Measurements from ENCODE around the gene RABL6.
"Not testable (repeated sequence)": the region's sequence is repeated elsewhere in the genome, so short reads cannot be mapped to it uniquely, and the experiment has no call there.

RABL6 gene

DNA sequence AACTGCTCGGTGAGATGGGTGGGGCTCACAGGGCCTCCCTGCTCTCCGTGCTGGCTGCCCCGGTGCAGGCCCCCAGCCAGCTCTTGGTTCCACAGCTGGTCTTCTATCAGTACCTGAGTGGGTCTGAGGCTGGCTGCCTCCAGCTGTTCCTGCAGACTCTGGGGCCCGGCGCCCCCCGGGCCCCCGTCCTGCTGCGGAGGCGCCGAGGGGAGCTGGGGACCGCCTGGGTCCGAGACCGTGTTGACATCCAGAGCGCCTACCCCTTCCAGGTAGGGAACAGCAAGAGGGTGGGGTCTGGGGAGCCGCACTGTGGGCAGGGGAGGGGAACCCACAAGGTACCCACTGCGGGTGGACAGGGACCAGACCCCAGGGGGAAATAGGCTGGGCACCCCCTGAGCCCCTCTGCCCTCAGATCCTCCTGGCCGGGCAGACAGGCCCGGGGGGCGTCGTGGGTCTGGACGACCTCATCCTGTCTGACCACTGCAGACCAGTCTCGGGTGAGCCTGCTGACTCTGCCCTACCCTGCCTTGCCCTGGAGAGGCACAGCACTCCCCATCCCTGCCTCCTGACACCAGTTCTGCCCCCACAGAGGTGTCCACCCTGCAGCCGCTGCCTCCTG lies 47.2 kb downstream of the RABL6 start:
- DNase-seq (ENCODE audit: insufficient read length, low spot score) (no peak), FAIRE-seq (no peak)

GRCh38 chr9:136855461-136856078 lies 47.8 kb downstream of the RABL6 start:
- no peak for FAIRE-seq

DNA sequence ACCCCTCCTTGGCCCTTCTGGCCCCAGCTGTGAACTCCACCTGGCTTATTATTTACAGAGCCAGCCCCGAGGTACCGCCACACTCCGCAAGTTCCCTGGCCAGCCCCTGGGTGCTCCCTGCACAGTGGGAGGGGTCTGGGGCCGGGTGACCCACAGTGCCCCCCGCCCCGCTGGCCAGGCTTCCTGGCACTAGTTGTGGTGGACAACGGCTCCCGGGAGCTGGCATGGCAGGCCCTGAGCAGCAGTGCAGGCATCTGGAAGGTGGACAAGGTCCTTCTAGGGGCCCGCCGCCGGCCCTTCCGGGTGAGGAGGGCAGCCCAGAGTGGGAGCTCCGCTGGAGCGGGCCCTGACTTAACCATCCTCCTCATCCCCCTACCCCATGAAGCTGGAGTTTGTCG lies 48.3 kb downstream of the RABL6 start:
- no peak for FAIRE-seq
- no peak for DNase-seq (ENCODE audit: insufficient read length, low spot score)

More at GRCh38 chr9:136855461-136856078, 47.8 kb downstream of the RABL6 start:
- DNase-seq (ENCODE audit: insufficient read length, low spot score): no peak

- DNase-seq (ENCODE audit: insufficient read length, low spot score) (no peak), FAIRE-seq (no peak)
Measured at GRCh38 chr9:136856541-136857141, 48.9 kb downstream of the RABL6 start.

- DNase-seq (ENCODE audit: insufficient read length, low spot score): no peak
- FAIRE-seq: no peak
Measured at GRCh38 chr9:136857166-136857565, 49.4 kb downstream of the RABL6 start.

DNA sequence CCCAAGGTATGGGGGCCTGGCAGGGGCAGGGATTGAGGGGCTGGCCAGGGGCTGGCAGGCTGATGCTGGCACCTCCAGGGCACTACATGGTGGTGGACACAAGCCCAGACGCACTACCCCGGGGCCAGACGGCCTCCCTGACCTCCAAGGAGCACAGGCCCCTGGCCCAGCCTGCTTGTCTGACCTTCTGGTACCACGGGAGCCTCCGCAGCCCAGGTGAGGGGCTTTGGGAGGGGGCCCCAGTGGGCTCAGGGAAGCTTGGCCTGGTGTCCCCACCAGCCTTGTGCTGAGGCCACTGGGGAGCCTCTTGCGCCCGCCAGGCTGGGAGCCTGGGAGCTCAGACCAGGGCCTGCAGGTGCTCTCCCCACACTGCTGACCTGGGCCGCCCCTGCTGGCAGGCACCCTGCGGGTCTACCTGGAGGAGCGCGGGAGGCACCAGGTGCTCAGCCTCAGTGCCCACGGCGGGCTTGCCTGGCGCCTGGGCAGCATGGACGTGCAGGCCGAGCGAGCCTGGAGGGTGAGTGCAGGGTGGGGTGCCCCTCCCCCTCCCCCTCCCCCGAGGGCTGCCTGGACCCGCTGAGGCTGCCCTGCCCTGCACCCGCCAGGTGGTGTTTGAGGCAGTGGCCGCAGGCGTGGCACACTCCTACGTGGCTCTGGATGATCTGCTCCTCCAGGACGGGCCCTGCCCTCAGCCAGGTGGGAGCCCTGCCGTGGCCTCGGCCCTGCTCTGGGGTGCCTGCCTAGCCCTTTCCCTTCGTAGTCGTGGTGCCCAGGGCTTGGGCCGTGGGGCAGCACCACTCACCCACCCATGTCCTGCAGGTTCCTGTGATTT lies 50.0 kb downstream of the RABL6 start:
- no peak for FAIRE-seq

GRCh38 chr9:136858452-136858843 lies 50.7 kb downstream of the RABL6 start:
- DNase-seq (ENCODE audit: insufficient read length, low spot score) (no peak), FAIRE-seq (no peak)

More for the DNA sequence above, 50.0 kb downstream of the RABL6 start:
- no peak for DNase-seq (ENCODE audit: insufficient read length, low spot score)

GRCh38 chr9:136858844-136859757 lies 51.4 kb downstream of the RABL6 start:
- no peak for FAIRE-seq
- DNase-seq (ENCODE audit: insufficient read length, low spot score): no peak

DNA sequence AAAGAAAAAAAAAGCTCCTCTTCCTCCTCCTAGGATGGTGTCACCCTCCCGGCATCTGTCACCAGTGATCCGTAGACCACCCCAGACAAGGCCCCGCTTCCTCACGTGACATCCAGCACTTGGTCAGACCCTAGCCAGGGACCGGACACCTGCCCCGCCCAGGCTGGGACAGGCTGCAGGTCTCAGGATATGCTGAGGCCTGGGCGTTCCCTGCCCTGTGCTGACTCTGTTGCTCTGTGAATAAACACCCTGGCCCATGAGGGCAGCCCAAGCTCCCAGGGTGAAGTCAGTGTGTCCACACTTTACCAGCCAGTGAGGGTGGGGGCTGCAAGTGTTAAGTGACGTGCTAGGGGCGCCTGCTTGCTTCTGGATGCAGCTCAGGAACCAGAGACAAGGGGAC lies 52.8 kb downstream of the RABL6 start:
- DNase-seq (ENCODE audit: insufficient read length, low spot score) (no peak), FAIRE-seq (no peak)

DNA sequence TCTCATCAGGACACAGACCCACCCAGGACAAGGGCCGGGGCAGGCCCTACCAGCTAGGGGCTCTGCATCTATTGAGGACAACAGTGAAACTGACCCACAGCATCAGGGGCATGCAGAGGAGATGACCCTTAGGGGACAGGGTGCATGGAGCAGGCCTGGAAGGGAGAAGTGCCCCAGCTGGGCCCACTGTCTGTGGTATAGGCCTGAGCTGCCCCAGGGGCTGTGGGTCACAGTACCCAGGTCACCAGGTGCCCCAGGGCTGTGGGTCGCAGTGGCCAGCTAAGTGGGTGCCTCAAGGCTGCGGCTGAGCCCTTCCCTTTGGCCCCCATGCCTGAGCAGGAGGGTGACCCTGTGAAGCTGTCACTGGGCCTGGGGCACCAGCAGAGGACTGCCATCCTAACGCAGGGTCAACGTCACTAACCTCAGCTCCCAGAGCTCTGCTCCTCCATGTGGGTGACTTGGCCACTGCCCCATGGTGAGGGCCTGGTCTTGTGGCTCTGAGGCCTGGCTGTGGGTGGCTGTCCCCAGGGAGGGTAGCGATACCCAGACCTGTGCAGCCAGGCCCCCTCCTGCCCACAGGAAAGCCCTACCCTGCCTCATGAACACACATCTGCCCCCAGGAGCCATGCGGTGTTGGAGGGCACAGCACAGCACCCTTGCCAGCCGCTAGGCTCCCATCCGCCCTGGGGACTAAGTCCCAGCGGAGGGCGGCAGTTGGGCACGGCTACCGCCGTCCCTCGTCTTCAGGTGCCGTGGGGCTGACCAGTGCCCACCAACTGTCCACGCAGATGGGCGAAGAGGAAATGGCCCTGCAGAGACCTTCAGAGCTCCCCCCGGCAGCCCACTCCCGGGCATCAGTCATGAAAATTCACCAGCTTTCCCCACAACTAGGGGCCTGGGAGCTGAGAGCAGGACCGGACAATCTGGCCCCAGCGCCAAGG lies 53.5 kb downstream of the RABL6 start:
- FAIRE-seq: no peak
- DNase-seq (ENCODE audit: insufficient read length, low spot score): no peak

- no peak for FAIRE-seq
- no peak for DNase-seq (ENCODE audit: insufficient read length, low spot score)
Measured at GRCh38 chr9:136861874-136862457, 54.2 kb downstream of the RABL6 start.

- DNase-seq (ENCODE audit: insufficient read length, low spot score): no peak
- FAIRE-seq: no peak
Measured at GRCh38 chr9:136862849-136863622, 55.3 kb downstream of the RABL6 start.

- FAIRE-seq (no peak), DNase-seq (ENCODE audit: insufficient read length, low spot score) (no peak)
Measured at GRCh38 chr9:136863623-136864273, 56.0 kb downstream of the RABL6 start.

DNA sequence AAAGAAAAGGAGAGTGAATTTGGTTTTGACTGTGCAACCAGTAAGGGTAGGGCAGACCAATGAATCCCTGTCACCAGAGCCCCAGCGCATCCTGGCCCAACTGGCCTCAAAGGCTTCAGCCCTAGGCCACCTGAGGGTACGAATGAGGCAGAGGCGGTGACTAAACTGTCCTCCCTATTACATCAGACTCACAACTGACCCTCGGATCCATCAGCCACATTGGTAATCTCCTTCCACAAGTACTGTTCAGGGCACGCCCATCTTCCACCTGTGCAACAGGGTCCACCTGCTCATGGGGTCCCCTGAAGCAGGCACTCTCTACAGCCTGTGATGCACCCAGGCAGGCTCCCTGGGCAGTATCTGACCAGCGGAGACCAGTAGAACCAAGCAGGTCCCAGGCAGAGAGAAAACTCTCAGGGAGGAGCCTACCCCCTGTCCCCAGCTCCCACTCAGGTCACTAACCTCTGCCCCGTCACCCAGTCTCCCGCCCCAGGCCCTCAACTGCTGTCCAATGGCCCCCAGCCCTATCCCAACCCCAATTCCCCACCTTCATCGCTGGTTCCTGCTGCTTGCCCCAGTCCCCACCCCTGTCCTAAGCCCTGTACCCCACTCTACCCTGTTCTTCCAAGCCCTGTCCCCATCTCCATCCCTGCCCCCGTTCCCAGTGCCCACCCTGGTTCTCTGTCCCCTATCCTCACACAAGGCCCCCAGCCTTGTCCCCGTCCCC lies 57.5 kb downstream of the RABL6 start:
- FAIRE-seq (no peak), DNase-seq (ENCODE audit: insufficient read length, low spot score) (no peak)

DNA sequence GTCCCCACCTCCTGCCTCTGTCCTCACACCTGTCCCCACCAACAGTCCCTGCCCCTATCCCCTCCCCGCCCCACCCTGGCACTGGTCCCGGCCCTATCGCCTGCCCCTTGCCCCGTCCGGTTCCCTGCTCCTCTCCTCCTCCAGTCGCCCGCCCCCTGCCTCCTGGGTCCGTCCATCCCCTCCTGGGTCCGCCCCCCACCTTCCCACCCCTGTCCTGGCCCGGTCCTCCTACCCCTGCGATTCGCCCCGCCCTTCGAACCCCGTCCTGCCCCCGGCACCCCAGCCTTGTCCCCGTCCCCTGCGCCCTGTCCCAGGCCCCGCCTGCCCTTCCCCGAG lies 58.0 kb downstream of the RABL6 start:
- DNase-seq (ENCODE audit: insufficient read length, low spot score): no peak
- FAIRE-seq: no peak

DNA sequence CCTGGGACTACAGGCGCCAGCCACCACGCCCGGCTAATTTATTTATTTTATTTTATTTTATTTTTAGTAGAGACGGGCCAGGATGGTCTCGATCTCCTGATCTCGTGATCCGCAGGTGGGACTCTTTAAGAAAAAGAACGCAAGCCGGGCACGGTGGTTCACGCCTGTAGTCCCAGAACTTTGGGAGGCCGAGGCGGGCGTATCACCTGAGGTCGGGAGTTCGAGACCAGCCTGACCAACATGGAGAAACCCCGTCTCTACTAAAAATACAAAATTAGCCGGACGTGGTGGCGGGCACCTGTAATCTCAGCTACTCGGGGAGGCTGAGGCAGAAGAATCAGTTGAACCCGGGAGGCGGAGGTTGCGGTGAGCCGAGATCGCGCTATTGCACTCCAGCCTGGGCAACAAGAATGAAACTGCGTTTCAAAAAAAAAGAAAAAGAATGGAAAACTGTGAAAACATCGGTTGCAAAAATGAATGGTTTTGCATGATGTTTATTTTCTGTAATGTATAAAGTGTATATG lies 59.2 kb downstream of the RABL6 start:
- not testable (repeated sequence) for FAIRE-seq; DNase-seq (ENCODE audit: insufficient read length, low spot score)

GRCh38 chr9:136867480-136867879 lies 59.7 kb downstream of the RABL6 start:
- no peak for FAIRE-seq
- DNase-seq (ENCODE audit: insufficient read length, low spot score): no peak
